Fibroblast of skin of left biceps (primary cell): ENCODE measurements around the gene ADD2.

ENCODE experiments used
- DNase-seq, 2 experiments: peaks; one replicate each; pipeline ENCODE4 v3.0.0-alpha.2; 2013; ENCODE audit warnings: low read depth in 2 of 2

ADD2 gene

DNA sequence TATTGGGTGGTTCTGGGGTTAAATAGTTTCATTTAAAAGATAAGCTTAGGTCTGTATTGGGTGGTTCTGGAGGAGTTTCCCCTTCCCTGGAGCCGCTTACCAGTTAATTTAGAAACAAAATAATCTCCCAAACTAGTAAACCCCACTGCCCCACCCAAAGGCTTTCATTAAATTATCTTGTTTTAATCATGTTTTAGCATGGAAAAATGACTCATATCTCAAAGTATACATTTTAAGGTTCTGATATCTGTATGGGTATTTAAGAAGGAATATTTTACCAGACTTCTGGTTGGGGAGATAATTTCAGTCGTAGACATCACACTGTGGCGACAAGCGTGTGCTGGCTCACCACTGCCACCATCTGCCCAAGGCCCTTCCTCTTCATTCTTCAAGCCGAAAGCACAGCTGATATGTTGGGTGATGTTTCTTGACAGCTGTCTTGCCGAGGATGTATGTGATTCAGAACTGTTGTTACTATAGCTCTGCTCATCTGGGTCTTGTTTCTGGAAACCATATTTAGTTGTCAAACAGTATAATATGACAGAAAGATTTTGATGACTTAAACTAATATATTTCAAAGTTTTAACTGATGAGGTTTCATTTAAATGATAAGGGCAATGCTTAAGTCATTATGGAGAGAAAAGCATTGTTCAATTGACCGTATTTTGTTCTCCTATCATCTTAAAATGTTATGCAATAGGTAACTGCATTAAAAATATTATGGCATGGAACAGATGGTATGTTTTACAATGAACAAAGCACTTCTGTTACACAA is 17.3 kb upstream of the ADD2 start:
- no peak for DNase-seq

GRCh38 chr2:70784320-70784719 is 16.3 kb upstream of the ADD2 start:
- no peak for DNase-seq

GRCh38 chr2:70779911-70780545 is 12.0 kb upstream of the ADD2 start:
- DNase-seq: peak in 1 of 2 experiments; percentile 10

DNA sequence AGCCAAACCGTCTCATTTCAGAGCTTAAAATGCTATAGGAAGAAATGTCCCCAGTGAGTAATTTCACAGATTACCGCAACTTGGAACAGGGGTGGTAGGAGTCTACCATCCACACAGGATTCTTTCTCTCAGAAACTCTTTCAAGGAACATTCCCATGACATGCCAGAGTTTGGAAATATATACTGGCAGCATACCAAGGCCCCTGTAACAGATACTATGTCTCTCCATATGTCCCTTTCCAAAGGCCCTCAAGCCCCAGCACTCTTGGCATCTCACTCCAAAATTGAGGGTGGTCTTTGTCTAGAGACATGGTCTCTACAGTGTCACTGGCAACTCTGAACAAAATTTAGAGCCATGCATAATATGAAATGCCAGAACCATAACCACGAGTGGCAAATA is 11.5 kb upstream of the ADD2 start:
- no peak for DNase-seq

- no peak for DNase-seq
These were observed 10.7 kb upstream of the ADD2 start for GRCh38 chr2:70778676-70779075.

GRCh38 chr2:70777450-70777849 is 9.4 kb upstream of the ADD2 start:
- DNase-seq: no peak

DNA sequence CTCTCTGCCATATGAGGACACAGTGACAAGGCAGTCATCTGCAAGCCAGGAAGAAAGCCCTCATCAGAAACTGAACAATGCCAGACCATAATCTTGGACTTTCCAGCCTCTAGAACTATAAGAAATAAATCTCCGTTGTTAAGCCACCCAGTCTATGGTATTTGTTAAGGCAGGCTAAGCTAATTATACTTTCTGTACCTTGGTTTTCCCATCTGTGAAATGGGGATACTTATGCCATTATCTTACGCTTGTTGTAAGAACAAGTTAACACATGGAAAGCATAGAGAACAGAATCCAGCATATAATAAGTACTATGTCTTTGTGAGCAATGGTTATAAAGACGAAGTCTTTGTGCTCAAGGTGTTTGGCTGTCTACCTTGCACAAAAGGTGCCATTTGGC is 8.3 kb upstream of the ADD2 start:
- no peak for DNase-seq

GRCh38 chr2:70775141-70775540 is 7.1 kb upstream of the ADD2 start:
- no peak for DNase-seq

DNA sequence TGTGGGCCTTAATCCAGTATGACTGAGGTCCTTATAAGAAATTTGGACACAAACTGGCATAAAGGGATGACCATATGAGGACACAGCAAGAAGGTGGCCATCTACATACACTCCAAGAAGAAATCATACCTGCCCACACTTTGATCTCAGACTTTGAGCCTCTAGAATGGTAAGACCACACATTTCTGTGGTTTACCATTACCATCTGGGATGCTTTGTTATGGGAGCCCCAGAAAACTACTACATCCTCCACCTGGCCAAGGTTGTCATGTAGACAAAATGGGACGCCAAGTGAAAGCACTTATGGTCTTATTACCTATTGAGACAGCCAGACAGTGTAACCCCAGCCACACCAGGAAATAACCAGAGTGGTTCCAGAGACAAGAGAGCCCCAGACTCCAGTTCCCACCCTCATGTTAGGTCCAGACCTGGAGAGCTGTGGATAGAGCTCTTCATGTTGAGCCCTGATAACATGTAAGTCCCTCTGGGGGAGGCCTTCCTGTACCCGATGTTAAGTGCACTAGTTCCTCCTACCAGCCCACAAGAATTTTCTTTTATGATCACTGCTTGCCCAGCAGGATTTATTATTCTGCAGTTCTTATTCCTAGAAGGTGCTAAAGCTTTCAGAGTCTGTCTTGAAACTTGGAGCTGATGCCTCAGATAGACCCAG is 4.6 kb upstream of the ADD2 start:
- DNase-seq: no peak

DNA sequence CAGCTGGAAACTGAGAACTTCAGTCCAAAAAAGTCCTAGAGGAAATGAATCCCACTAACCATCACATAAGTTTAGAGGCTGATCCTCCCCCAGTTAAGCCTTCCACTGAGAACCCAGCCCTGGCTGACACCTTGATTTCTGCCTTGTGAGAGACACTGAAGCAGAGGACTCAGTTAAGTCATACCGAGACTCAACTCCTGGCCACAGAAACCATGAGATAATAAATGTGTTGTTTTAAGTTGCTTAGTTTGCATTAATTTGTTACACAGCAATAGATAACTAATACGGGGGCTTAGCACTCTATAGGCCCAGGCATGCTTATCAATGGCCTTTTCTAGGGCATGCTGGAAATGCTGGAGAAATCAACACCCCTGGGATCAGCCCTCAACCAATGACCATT is 3.4 kb upstream of the ADD2 start:
- DNase-seq: no peak

DNA sequence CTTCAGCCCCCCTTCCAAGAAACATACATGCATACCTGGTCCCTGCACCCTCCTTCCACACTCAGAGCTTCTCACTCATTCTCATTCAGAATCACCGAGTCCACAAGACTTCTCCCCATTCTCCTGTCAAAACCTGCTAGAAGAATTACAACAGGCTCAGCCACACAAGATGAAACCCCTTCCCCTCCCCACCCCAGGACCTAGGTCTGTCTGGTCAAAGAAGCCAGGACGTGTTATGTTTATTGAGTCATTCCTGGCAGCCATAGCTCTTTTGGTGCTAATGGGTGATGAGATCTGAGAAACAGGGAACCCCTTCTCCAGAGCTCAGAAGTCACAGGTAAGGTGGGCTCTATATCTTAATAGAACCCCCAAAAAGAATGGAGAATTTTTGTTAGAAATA is 1.4 kb upstream of the ADD2 start:
- no peak for DNase-seq

DNA sequence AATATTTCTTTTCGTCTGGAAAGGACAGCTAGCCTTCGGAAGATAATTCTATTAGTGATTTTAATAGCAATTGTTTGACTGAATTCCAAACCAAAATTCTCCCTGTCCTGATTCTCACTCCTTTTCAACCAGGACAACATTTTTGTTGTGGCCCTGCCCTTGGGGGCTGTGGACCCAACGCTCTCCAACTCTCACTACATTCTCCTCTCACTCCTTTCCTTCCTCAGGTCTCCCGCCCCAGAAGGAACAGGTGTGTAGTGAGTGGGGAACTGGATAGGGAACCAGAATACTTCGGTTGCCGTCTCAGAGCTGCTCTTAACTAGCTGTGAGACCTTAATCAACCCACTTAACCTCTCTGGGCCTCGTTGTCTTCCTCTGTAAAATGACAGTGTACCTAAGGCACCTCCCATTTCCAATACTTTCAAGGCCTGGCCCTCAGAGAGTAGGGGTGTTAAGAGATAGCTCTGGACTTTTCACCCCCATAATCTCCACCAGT is 638 bp upstream of the ADD2 start:
- no peak for DNase-seq

GRCh38 chr2:70767079-70767698 is 811 bp downstream of the ADD2 start:
- no peak for DNase-seq

- no peak for DNase-seq
These were observed 1.5 kb downstream of the ADD2 start for GRCh38 chr2:70766357-70767078.

DNA sequence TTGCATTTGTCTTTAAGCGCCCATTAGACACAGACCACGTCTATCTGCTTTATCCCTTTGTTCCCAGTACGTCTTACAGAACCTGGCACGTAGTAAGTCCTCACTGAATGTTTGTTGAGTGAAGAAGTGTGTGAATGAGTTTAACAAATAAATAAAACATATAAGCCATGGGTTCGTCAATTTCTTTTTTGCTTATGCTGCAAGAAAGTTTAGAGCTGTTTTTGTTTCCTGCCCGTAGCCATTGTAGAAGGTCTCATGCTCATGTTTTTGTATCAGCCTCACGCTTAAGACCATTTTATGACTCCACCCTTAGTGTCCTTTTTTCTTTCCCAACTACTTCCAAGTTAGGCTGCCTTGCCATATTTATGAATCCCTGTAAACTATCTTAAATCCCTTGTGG is 2.5 kb downstream of the ADD2 start:
- DNase-seq: no peak

DNA sequence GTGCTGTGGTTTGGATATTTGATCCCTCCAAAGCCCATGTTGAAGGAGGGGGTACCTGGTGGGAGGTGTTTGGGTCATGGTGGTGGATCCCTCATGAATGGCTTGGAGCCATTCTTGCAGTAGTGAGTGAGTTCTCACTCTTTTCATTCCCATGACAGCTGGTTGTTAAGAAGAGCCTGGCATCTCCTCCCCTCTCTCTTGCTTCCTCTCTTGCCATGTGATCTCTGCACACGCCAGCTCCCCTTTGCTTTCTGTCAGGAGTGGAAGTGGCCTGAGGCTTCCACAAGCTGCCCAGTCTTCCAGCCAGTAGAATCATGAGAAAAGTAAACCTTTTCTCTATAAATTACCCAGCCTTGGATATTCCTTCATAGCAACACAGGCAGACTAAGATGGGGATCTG is 8.6 kb downstream of the ADD2 start:
- no peak for DNase-seq

- no peak for DNase-seq
These were observed 10.0 kb downstream of the ADD2 start for GRCh38 chr2:70757966-70758365.

GRCh38 chr2:70757360-70757759 is 10.6 kb downstream of the ADD2 start:
- DNase-seq: no peak

DNA sequence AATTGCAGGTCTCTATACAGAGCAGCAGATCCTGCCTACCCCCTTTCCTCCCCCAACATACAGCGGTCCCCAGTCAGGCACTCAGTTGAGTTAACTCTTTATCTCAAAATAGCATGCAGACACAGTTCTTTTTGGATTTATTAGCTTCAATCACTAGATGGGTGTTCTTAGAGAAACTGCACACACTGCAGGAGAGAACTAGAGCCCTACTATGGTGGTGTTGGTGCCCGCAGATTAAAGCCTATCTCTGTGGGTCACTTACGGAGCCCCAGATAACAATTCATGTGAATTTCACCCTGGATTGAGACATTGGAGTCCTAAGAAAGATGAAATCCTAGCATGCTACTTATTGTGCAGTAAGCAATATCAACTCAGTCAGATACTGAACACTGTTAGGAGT is 11.9 kb downstream of the ADD2 start:
- DNase-seq: no peak

DNA sequence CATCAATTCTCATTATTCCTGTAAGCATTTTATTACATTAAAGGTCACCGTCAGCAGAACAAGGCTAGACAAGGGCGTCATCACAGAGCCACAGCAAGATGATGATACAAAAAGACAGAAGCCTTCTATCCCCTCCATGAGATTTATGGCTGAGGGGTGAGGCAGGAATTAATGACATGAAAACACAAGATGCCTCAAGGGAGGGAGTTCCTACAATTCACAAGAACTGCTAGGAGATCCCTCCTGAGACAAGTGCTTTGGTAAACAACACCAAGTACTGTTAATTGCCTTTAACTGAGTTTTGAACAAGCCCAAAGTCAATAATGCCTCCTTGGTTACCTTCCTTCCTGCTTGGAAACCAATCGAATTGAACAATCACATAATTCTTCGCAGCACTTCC is 14.1 kb downstream of the ADD2 start:
- no peak for DNase-seq

- DNase-seq: no peak
These were observed 15.0 kb downstream of the ADD2 start for GRCh38 chr2:70753031-70753430.

GRCh38 chr2:70752396-70752795 is 15.6 kb downstream of the ADD2 start:
- no peak for DNase-seq
